ENCODE data around the gene PPM1J. TPM values are rescaled to one million over a fixed set of nuclear protein-coding genes. Genes with fewer than 3 reads are reported as not detected.

The PPM1J gene
- total RNA-seq, 4 donors from 2014 or later, result 11.9 to 16.5 (median 13.9) TPM

DNA sequence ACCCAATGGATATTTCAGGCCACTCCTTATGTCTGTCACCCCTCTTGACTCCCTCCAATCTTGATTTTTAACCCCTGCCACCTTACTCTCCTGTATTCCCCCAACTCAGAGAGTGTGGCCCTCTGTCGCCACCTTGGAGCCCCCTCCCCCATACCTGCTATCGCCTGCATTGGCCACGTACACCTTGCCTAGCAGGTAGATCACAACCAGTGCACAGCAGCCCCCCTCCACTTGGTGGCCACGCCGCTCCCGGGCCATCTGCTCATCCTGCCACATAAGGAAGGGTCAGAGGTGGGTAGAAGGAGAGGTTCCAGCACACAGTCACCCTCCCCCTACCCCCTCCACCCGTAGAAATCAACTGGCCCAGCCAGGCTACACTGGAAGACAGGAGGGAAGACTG lies 2.9 kb downstream of the PPM1J start:
- 89 to 91% methylated on average over 7 of the region's 7 CpGs for WGBS, 2 donors
- intact Hi-C loops (cut with DNase I; ENCODE audit: low total_unique reads), result no loop called here
- no peak overlapping the region for H3K4me3 ChIP-seq (ENCODE audit: low read depth, poor library complexity, severe bottlenecking)
- DNase-seq (ENCODE audit: low spot score in 2 of 2), result no peak
- TF ChIP-seq, protein P1, sequence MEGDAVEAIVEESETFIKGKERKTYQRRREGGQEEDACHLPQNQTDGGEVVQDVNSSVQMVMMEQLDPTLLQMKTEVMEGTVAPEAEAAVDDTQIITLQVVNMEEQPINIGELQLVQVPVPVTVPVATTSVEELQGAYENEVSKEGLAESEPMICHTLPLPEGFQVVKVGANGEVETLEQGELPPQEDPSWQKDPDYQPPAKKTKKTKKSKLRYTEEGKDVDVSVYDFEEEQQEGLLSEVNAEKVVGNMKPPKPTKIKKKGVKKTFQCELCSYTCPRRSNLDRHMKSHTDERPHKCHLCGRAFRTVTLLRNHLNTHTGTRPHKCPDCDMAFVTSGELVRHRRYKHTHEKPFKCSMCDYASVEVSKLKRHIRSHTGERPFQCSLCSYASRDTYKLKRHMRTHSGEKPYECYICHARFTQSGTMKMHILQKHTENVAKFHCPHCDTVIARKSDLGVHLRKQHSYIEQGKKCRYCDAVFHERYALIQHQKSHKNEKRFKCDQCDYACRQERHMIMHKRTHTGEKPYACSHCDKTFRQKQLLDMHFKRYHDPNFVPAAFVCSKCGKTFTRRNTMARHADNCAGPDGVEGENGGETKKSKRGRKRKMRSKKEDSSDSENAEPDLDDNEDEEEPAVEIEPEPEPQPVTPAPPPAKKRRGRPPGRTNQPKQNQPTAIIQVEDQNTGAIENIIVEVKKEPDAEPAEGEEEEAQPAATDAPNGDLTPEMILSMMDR (IDR thresholded peaks at IDR 0.05), result no peak
- no peak for TF ChIP-seq POLR2A (IDR thresholded peaks at IDR 0.05)

DNA sequence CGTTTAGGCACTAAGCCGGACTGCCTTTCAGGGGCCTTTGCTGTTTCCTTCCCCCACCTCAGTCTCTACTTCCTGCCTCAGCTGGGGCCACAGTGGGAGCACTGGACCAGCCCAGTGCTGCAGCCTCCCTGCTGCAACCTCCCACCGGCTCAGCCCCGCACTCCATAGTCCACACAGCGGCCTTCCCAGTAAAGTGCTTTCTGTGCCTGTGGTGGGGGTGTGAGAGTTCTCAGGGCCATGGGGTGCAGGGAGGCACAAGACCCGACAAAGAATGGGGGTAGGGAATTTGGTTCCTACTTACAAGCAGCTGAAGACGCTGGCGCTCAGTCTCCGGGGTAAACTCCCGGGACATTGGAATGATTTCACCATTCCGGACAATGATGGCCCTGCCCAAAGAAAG lies 3.5 kb downstream of the PPM1J start:
- no peak for DNase-seq (ENCODE audit: low spot score in 2 of 2)
- 85 to 87% methylated on average over 11 of the region's 11 CpGs for WGBS, 2 donors
- intact Hi-C loops (cut with DNase I; ENCODE audit: low total_unique reads), result no loop called here
- TF ChIP-seq, protein P1 (IDR thresholded peaks at IDR 0.05), result no peak
- H3K4me3 ChIP-seq (ENCODE audit: low read depth, poor library complexity, severe bottlenecking), result no peak overlapping the region

DNA sequence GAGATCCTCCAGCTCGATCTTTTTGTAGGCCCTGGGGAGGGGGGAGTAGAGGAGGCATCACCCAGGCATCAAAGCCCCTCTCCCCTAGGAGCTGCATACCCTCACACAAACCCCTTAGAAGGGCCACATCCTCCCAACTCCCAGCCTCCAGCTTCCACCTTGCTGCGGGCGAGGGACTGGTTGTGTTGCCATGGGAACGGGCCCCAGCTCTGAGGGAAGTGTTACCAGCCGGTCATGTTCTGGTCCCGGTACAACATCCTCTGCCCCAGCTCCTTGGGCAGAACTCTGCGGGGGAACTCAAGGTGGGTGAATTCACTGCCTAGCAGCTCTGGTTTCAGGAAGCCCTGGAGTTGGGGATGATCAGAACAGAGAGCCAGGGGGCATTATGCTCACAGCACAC lies 4.1 kb downstream of the PPM1J start:
- TF ChIP-seq, protein P1 (IDR thresholded peaks at IDR 0.05), result no peak
- DNase-seq (ENCODE audit: low spot score in 2 of 2), result no peak
- 74 to 80% methylated on average over 7 of the region's 7 CpGs for WGBS, 2 donors
- H3K4me3 ChIP-seq (ENCODE audit: low read depth, poor library complexity, severe bottlenecking), result no peak overlapping the region
- intact Hi-C loops (cut with DNase I; ENCODE audit: low total_unique reads), result no loop called here

DNA sequence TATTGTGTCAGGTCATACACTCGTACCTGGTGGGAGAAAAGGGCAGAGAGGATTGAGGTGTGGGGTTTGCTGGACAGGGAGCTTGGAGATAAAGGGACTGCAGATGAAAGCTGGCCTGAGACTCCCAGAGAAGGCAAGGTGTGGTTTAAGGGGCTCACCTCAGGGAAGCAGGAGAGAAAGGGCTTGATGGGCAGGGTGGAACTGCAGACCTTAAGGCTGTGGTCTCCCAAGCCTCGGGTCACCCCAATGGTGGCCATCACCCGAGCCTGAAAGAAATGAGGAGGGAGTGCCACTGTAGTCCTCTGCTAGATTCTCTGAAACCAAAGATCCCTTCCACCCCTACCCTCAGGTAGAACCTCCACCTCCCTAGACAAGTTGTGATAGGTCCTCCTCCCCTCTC lies 4.5 kb downstream of the PPM1J start:
- H3K4me3 ChIP-seq (ENCODE audit: low read depth, poor library complexity, severe bottlenecking), result no peak overlapping the region
- DNase-seq (ENCODE audit: low spot score in 2 of 2), result no peak
- no peak for TF ChIP-seq POLR2A (IDR thresholded peaks at IDR 0.05)
- TF ChIP-seq, protein P1 (IDR thresholded peaks at IDR 0.05), result no peak
- 87 to 92% methylated on average over 3 of the region's 3 CpGs for WGBS, 2 donors
- intact Hi-C loops (cut with DNase I; ENCODE audit: low total_unique reads), result no loop called here

DNA sequence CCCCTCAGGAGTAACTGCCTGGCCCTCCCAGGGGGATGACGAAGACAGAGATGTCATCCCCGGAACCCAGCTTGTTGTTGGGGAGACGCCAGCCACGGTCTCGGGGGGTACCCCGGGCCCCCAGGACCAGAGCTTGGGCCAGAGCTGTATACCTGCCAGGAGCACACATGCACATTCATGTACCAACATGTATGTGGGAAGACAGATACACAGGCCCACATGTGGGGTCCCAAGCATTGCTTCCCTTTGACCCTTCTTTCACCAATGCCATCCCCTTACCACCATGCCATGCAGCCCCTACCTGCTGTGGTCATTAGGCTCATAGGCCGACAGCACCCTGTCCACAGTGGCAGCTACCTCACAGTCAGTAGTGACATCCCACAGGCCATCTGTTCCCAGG lies 5.0 kb downstream of the PPM1J start:
- intact Hi-C loops (cut with DNase I; ENCODE audit: low total_unique reads), result no loop called here
- WGBS, 2 donors, result 87 to 88% methylated on average over 7 of the region's 7 CpGs
- no peak overlapping the region for H3K4me3 ChIP-seq (ENCODE audit: low read depth, poor library complexity, severe bottlenecking)
- TF ChIP-seq, protein P1 (IDR thresholded peaks at IDR 0.05), result no peak
- no peak for TF ChIP-seq POLR2A (IDR thresholded peaks at IDR 0.05)
- DNase-seq (ENCODE audit: low spot score in 2 of 2), result no peak

DNA sequence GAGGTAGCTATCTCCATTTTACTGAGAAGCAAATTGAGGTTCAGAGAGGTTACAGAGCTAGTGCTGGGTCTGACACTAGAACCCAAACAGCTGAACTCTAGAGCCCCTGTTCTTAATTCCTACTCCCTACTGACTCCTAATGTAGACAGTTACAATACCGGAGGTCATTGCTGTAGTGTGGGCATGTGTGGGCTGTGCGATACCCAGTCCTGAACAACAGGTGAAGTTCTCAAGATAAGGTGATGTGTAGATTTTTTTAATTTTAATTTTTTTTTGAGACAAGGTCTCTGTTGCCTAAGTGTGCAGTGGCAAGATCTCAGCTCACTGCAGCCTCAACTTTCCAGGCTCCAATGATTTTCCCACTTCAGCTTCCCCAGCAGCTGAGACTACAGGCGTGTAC lies 6.6 kb downstream of the PPM1J start:
- no peak overlapping the region for H3K4me3 ChIP-seq (ENCODE audit: low read depth, poor library complexity, severe bottlenecking)
- DNase-seq (ENCODE audit: low spot score in 2 of 2), result no peak
- no peak for TF ChIP-seq POLR2A (IDR thresholded peaks at IDR 0.05)
- TF ChIP-seq, protein P1 (IDR thresholded peaks at IDR 0.05), result no peak
- intact Hi-C loops (cut with DNase I; ENCODE audit: low total_unique reads), result loop anchor here (5.0 to 10.0 kb wide), 2 partner anchors 204 to 316 kb away; partner anchors contain the start of gene WNT2B
- WGBS, 2 donors, result 94 to 95% methylated on average over 3 of the region's 3 CpGs

Measured in lower leg skin (tissue), 4 donors.